Measurements from ENCODE around the gene GLP1R. TPM values are rescaled to one million over a fixed set of nuclear protein-coding genes. Genes with fewer than 3 reads are reported as not detected.

GLP1R gene
- total RNA-seq, 1 experiment from 2014 or later = not detected

DNA sequence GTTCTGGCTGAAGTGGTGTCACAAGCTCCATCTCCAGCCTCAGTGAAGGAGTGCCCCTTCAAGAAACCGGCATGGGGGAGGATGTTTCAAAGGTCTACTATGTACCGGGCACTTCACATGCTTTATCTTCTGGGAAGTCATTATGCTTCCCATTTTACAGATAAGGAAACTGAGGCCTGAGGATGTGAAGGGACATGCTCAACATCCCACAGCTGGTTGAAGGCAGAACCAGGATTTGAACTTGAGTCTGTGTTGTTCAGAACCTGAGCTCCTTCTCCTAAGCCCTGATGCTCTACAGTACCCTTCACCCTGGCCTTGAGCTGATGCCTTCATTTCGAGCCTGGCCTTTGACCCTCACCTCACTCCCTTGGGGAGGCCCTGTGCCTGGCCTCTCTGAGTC, 13.0 kb downstream of the GLP1R start:
- no peak for DNase-seq
- intact Hi-C loops (cut with micrococcal nuclease) = no loop called here
- CTCF ChIA-PET = no interaction called here
- no peak overlapping the region for H3K4me3 ChIP-seq (ENCODE audit: low read length)
- H2AFZ ChIP-seq (ENCODE audit: low read length) = no peak overlapping the region
- no peak overlapping the region for H3K27ac ChIP-seq (ENCODE audit: low read length)
- H3K79me2 ChIP-seq (ENCODE audit: low read length) = no peaks in the 10 kb centered on the region
- TF ChIP-seq, protein P1, sequence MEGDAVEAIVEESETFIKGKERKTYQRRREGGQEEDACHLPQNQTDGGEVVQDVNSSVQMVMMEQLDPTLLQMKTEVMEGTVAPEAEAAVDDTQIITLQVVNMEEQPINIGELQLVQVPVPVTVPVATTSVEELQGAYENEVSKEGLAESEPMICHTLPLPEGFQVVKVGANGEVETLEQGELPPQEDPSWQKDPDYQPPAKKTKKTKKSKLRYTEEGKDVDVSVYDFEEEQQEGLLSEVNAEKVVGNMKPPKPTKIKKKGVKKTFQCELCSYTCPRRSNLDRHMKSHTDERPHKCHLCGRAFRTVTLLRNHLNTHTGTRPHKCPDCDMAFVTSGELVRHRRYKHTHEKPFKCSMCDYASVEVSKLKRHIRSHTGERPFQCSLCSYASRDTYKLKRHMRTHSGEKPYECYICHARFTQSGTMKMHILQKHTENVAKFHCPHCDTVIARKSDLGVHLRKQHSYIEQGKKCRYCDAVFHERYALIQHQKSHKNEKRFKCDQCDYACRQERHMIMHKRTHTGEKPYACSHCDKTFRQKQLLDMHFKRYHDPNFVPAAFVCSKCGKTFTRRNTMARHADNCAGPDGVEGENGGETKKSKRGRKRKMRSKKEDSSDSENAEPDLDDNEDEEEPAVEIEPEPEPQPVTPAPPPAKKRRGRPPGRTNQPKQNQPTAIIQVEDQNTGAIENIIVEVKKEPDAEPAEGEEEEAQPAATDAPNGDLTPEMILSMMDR (conservative IDR thresholded peaks at IDR 0.05; ENCODE audit: low read depth, low read length) = no peak
- TF ChIP-seq EZH2 (IDR thresholded peaks at IDR 0.05; ENCODE audit: low read length, unreplicated experiment) = no peak
- TF ChIP-seq EZH2phosphoT487 (IDR thresholded peaks at IDR 0.05; ENCODE audit: borderline replicate concordance, low read length) = no peak
- no peaks in the 10 kb centered on the region for H3K9me3 ChIP-seq (ENCODE audit: low read length)
- no peak overlapping the region for H3K4me2 ChIP-seq (ENCODE audit: low read length)
- POLR2A ChIA-PET (ENCODE audit: unreplicated experiment) = no interaction called here
- H4K20me1 ChIP-seq (ENCODE audit: low read length) = no peaks in the 10 kb centered on the region
- no peak for ATAC-seq
- H3K9ac ChIP-seq (ENCODE audit: low read length) = no peak overlapping the region
- H3K4me1 ChIP-seq (ENCODE audit: insufficient read depth, low read length) = no peaks in the 10 kb centered on the region
- H3K9me2 ChIP-seq (replicated peaks; ENCODE audit: low read length) = no peaks in the 10 kb centered on the region
- H3K36me3 ChIP-seq (ENCODE audit: low read depth, low read length) = no peaks in the 10 kb centered on the region
- no peaks in the 10 kb centered on the region for H3F3A ChIP-seq (ENCODE audit: low read length, unreplicated experiment)
- H3K27me3 ChIP-seq (ENCODE audit: low read length) = peaks cover 79% of the 10 kb centered on the region
- no TSS peak for BruUV-seq (replicated peaks)

DNA sequence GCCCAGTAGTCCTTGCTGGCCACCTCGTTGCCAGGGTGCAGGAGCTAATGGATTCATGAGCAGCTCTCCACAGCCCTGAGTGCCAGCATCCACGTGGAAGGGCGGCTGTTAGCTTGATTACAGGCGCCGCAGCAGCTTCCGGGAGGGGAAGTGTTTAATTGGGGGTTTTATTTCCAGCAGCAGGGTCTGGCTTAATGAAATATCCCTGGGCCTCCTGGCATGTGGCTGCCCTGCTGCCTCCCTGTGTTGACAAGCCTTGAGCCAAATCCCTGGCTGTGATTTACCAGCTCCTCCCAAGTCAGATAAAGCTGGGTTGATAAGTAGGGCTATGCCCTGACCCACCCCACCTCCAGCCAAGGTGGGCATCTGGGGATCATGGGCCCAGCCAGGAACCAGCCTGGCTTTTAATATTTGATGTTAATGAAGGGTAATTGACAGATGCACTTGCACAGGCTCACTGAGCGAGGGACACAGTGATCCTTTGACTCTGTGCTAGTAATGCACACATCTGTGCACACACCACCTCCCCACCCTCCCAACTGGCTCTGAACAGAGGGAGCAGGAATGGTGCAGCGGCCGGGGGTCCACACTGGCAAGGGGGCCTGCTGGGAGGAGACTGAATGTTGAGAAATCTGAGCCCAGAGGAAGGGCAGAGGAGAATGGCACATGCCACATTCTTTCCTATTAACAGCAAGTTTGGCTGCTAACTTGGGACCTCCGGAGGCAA, 13.6 kb downstream of the GLP1R start:
- Histone ChIP-seq H3K9me2 (replicated peaks; ENCODE audit: low read length) (no peaks in the 10 kb centered on the region), H3K79me2 (ENCODE audit: low read length) (no peaks in the 10 kb centered on the region), H3K4me1 (ENCODE audit: insufficient read depth, low read length) (no peaks in the 10 kb centered on the region), H3K9me3 (ENCODE audit: low read length) (no peaks in the 10 kb centered on the region), H3K9ac (ENCODE audit: low read length) (no peak overlapping the region), H3K4me2 (ENCODE audit: low read length) (no peak overlapping the region), H3K27ac (ENCODE audit: low read length) (no peak overlapping the region), H3K36me3 (ENCODE audit: low read depth, low read length) (no peaks in the 10 kb centered on the region), H3F3A (ENCODE audit: low read length, unreplicated experiment) (no peaks in the 10 kb centered on the region), H3K4me3 (ENCODE audit: low read length) (no peak overlapping the region), H3K27me3 (ENCODE audit: low read length) (peaks cover 85% of the 10 kb centered on the region), H4K20me1 (ENCODE audit: low read length) (no peaks in the 10 kb centered on the region), H2AFZ (ENCODE audit: low read length) (no peak overlapping the region)
- no peak for ATAC-seq
- intact Hi-C loops (cut with micrococcal nuclease) = no loop called here
- DNase-seq = no peak
- ChIA-PET POLR2A (ENCODE audit: unreplicated experiment) (no interaction called here), CTCF (no interaction called here)
- BruUV-seq (replicated peaks) = no TSS peak
- no peak for TF ChIP-seq EZH2phosphoT487 (IDR thresholded peaks at IDR 0.05; ENCODE audit: borderline replicate concordance, low read length)

DNA sequence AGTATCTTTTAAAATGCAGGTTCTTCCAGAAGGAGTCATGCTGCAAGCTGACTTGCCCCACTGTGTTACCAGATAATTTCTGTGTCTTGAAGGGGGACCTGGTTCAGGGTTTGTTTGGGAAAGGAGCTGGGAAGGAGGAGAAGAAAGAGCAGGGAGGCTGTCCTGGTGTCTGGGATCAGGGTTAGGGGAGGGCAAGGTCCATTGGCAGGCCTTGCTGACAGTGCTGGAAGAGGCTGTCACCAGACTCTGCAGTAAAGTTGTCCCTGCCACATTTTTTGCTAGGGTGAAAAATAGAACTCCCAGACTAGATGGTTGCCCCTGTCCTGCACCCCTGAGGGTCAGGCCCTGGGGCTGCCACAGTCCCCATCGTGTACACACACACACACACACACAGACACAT, 14.9 kb downstream of the GLP1R start:
- ATAC-seq = no peak
- CTCF ChIA-PET = no interaction called here
- POLR2A ChIA-PET (ENCODE audit: unreplicated experiment) = no interaction called here

More for the DNA sequence above, 14.9 kb downstream of the GLP1R start:
- no TSS peak for BruUV-seq (replicated peaks)
- Histone ChIP-seq H2AFZ (ENCODE audit: low read length) (no peak overlapping the region), H3K4me1 (ENCODE audit: insufficient read depth, low read length) (no peaks in the 10 kb centered on the region), H3K27ac (ENCODE audit: low read length) (no peak overlapping the region), H3K9me3 (ENCODE audit: low read length) (no peaks in the 10 kb centered on the region), H3K36me3 (ENCODE audit: low read depth, low read length) (no peaks in the 10 kb centered on the region), H3K4me2 (ENCODE audit: low read length) (no peak overlapping the region), H3K27me3 (ENCODE audit: low read length) (peaks cover 92% of the 10 kb centered on the region), H3K4me3 (ENCODE audit: low read length) (no peak overlapping the region), H3F3A (ENCODE audit: low read length, unreplicated experiment) (no peaks in the 10 kb centered on the region), H3K9me2 (replicated peaks; ENCODE audit: low read length) (no peaks in the 10 kb centered on the region), H4K20me1 (ENCODE audit: low read length) (no peaks in the 10 kb centered on the region), H3K79me2 (ENCODE audit: low read length) (no peaks in the 10 kb centered on the region), H3K9ac (ENCODE audit: low read length) (no peak overlapping the region)
- TF ChIP-seq, protein P1 (conservative IDR thresholded peaks at IDR 0.05; ENCODE audit: low read depth, low read length) = no peak
- TF ChIP-seq EZH2 (IDR thresholded peaks at IDR 0.05; ENCODE audit: low read length, unreplicated experiment) (no peak), EZH2phosphoT487 (IDR thresholded peaks at IDR 0.05; ENCODE audit: borderline replicate concordance, low read length) (no peak)
- DNase-seq = no peak
- intact Hi-C loops (cut with micrococcal nuclease) = no loop called here
